NB4 (cell line): ENCODE data around the gene HMCN2.

ENCODE experiments used
- DNase-seq: peaks from one replicate; pipeline ENCODE4 v3.0.0; 2010; ENCODE audit warnings: low read depth
- H3K4me3 ChIP-seq: one replicate; pipeline ENCODE4 v1.5.1; 2011; ENCODE audit warnings: mild to moderate bottlenecking, low read depth, low read length, moderate library complexity
- MYC ChIP-seq: IDR thresholded peaks from 2 replicates; pipeline ENCODE4 v1.6.1; 2011; ENCODE audit warnings: low read depth, low read length
- POLR2A ChIP-seq: IDR thresholded peaks from 2 replicates; pipeline ENCODE4 v1.6.1; 2011; ENCODE audit warnings: mild to moderate bottlenecking; ENCODE audit not compliant: insufficient read length; ENCODE audit errors: extremely low read depth
- TF ChIP-seq, protein P1 (sequence below): IDR thresholded peaks from 2 replicates; pipeline ENCODE4 v1.6.1; 2011; ENCODE audit warnings: low read depth, low read length
- TF ChIP-seq, protein P2 (sequence below): IDR thresholded peaks from one replicate; pipeline ENCODE4 v1.5.1; 2012; ENCODE audit warnings: low read depth, low read length

The HMCN2 gene

DNA sequence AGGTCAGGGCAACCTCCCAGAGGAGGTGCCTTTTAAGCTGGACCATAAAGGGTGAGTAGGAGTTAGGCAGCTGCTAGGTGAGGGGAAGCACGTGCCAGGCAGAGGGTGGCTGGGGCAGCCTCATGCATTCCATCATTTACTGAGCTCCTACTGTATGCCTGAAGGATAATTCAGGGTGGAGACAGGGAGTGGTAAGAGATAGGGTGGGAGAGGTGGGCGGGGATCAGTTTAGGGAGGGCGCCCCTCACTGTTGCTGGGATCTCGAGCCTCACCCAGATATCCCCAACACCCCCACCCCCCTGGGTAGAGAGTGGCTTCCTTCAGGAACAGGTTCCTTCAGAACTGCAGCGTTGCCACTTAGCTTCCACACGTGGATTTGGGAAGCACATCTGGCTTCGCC is 104.7 kb downstream of the HMCN2 start:
- DNase-seq: no peak
- TF ChIP-seq, protein P1, sequence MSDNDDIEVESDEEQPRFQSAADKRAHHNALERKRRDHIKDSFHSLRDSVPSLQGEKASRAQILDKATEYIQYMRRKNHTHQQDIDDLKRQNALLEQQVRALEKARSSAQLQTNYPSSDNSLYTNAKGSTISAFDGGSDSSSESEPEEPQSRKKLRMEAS: no peak
- TF ChIP-seq POLR2A (no peak), MYC (no peak)
- TF ChIP-seq, protein P2, sequence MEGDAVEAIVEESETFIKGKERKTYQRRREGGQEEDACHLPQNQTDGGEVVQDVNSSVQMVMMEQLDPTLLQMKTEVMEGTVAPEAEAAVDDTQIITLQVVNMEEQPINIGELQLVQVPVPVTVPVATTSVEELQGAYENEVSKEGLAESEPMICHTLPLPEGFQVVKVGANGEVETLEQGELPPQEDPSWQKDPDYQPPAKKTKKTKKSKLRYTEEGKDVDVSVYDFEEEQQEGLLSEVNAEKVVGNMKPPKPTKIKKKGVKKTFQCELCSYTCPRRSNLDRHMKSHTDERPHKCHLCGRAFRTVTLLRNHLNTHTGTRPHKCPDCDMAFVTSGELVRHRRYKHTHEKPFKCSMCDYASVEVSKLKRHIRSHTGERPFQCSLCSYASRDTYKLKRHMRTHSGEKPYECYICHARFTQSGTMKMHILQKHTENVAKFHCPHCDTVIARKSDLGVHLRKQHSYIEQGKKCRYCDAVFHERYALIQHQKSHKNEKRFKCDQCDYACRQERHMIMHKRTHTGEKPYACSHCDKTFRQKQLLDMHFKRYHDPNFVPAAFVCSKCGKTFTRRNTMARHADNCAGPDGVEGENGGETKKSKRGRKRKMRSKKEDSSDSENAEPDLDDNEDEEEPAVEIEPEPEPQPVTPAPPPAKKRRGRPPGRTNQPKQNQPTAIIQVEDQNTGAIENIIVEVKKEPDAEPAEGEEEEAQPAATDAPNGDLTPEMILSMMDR: no peak
- no peak overlapping the region for H3K4me3 ChIP-seq

DNA sequence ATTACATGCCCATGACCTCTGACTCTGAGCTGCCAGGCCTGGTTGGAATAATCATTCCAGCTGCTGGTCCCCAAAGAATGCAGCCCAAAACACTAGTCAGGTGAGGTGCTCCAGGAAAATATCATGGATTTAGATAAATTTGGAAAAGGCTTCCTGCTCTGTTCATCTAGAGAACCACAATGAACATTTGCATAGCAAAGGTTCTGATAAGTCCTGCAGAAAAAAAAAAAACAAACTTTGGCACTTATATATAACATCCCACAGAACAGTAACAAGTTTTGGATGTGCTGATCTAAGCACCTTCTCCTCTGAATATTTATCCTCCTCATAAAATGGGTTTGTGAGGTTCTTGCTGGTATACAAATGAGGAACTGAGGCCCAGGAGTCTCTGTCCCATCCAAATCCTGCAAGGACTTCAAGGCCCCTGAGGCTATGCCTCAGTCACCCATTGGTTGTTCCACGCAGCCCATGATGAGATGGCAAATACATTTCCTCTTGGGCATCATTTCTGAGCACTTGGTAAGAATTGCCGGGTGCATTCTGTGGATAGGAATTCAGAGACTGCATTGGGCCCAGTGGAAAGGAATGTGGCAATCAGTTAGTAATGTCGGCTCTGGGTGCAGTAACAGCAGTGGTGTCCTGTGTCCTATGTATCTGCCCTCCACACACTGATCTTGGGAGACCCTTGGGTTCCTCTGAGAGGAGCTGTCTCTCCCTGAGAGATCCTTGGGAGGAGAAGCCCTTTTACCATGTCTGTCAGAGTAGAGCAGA is 105.8 kb downstream of the HMCN2 start:
- DNase-seq: no peak
- TF ChIP-seq, protein P1: no peak
- TF ChIP-seq POLR2A (no peak), MYC (no peak)
- TF ChIP-seq, protein P2: no peak
- H3K4me3 ChIP-seq: no peak overlapping the region

DNA sequence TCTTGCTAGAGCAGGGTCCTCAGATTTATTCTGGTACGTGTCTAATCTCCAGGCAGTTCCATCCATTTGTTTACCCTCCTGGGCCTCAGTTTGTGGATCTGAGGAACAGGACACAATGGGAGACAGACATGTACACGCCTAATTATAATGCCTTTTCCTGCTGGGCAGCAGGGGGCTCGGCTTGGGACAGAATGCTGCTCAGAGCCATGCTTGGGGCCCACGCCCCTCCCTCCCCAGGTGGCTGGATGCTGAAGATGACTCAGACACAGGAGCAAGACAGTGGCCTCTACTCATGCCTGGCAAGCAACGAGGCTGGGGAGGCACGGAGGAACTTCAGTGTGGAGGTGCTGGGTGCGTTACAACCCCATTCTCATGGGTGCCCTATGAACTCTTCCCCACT is 106.5 kb downstream of the HMCN2 start:
- TF ChIP-seq MYC (no peak), POLR2A (no peak)
- TF ChIP-seq, protein P2: no peak
- TF ChIP-seq, protein P1: no peak
- no peak for DNase-seq
- no peak overlapping the region for H3K4me3 ChIP-seq

DNA sequence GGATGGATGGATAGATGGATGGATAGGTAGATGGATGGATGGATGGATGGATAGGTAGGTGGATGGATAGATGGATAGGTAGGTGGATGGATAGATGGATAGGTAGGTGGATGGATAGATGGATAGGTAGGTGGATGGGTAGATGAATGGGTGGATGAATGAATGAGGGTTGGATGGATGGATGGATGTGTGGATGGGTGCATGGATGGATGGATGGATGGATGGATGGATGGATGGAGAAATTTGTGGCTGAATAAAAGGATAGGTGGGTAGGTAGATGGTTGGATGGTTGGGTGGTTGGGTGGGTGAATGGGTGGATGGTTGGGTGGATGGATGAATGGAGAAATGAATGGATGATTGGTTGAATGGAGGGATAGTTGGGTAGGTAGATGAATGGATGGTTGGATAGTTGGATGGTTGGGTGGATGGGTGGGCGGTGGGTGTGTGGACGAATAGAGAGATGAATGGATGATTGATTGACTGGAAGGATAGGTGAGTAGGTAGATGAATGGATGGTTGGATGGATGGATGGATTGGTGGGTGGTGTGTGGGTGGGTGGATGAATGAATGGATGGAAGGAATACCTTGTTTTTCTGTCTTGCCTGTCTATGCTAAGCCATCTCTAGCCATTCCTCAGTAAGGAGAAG is 108.2 kb downstream of the HMCN2 start:
- no peak overlapping the region for H3K4me3 ChIP-seq
- no peak for DNase-seq
- TF ChIP-seq POLR2A (no peak), MYC (no peak)
- TF ChIP-seq, protein P1: no peak
- TF ChIP-seq, protein P2: no peak

DNA sequence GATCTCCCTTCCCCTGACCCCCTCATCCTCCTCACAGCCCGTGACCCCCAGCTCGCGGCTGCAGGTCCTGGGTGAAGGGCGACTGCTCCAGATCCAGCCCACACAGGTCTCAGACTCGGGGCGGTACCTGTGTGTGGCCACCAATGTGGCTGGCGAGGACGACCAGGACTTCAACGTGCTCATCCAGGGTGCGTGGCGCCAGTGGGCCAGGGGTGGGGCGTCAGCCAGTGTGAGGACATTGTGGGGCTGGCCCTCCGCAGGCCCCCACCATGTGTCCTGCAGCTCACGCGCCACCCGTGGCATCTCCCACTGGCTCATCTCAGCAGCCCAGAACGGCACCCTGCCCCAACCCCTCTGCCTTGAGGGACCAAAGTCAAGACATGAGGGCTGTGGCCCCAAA is 112.1 kb downstream of the HMCN2 start:
- no peak for TF ChIP-seq POLR2A
- TF ChIP-seq, protein P1: no peak
- no peak for TF ChIP-seq MYC
- TF ChIP-seq, protein P2: no peak
- no peak for DNase-seq
- no peak overlapping the region for H3K4me3 ChIP-seq
